Neuronal stem cell (in vitro differentiated cells): ENCODE results near the gene POLN.

Source experiments
- DNase-seq: peaks from one replicate; pipeline ENCODE4 v3.0.0-alpha.2; 2013; ENCODE audit warnings: low spot score
- H2AFZ ChIP-seq: one replicate; pipeline ENCODE4 v1.6.1; 2013; ENCODE audit warnings: mild to moderate bottlenecking, low read length, inconsistent platforms
- H2AK5ac ChIP-seq: 2 replicates; pipeline ENCODE4 v1.6.1; 2013; ENCODE audit warnings: low read depth, mild to moderate bottlenecking, inconsistent platforms, low read length, moderate library complexity, mixed read lengths
- H2BK120ac ChIP-seq: 2 replicates; pipeline ENCODE4 v1.6.1; 2013; ENCODE audit warnings: low read depth, mild to moderate bottlenecking, inconsistent platforms, low read length, moderate library complexity, mixed read lengths
- H2BK12ac ChIP-seq: one replicate; pipeline ENCODE4 v1.6.1; 2013; ENCODE audit warnings: low read length, inconsistent platforms
- H2BK15ac ChIP-seq: 2 replicates; pipeline ENCODE4 v1.6.1; 2013; ENCODE audit warnings: mild to moderate bottlenecking, low read length, inconsistent platforms, mixed read lengths
- H2BK5ac ChIP-seq: one replicate; pipeline ENCODE4 v1.6.1; 2013; ENCODE audit warnings: inconsistent platforms, mild to moderate bottlenecking, low read length, moderate library complexity
- H3K14ac ChIP-seq: one replicate; pipeline ENCODE4 v1.6.1; 2013; ENCODE audit warnings: low read length, inconsistent platforms
- H3K18ac ChIP-seq: 2 replicates; pipeline ENCODE4 v1.6.1; 2013; ENCODE audit warnings: low read length, inconsistent platforms
- H3K23ac ChIP-seq: 2 replicates; pipeline ENCODE4 v1.6.1; 2013; ENCODE audit warnings: low read depth, mild to moderate bottlenecking, mixed read lengths, low read length, inconsistent platforms; ENCODE audit not compliant: poor library complexity
- H3K27ac ChIP-seq: replicated peaks from 3 replicates; pipeline ENCODE4 v1.5.1; 2013; ENCODE audit warnings: low read length, inconsistent platforms
- H3K27me3 ChIP-seq, 3 experiments: 2 replicates each; pipeline ENCODE4 v1.6.1; 2013; ENCODE audit warnings: low read length in 3 of 3, mild to moderate bottlenecking in 2 of 3, inconsistent platforms in 1 of 3, low read depth in 1 of 3, mixed read lengths in 1 of 3, moderate library complexity in 1 of 3; ENCODE audit not compliant: control insufficient read depth in 3 of 3, insufficient read depth in 3 of 3
- H3K36me3 ChIP-seq, 2 donors: replicated peaks in 1 of 2; 2 replicates each; pipeline ENCODE4 v1.6.1; 2013; ENCODE audit warnings: low read length in 2 of 2; ENCODE audit not compliant: control insufficient read depth in 2 of 2, insufficient read depth in 2 of 2
- H3K4ac ChIP-seq: 2 replicates; pipeline ENCODE4 v1.6.1; 2013; ENCODE audit warnings: inconsistent platforms, mild to moderate bottlenecking, low read length, moderate library complexity
- H3K4me1 ChIP-seq, 2 donors: 1 replicate in 1 of 2; 2 replicates in 1 of 2; pipeline ENCODE4 v1.6.1; 2013; ENCODE audit warnings: low read length in 2 of 2, low read depth in 1 of 2; ENCODE audit not compliant: control insufficient read depth in 2 of 2, insufficient read depth in 1 of 2
- H3K4me2 ChIP-seq: one replicate; pipeline ENCODE4 v1.6.1; 2013; ENCODE audit warnings: mild to moderate bottlenecking, low read length, inconsistent platforms; ENCODE audit not compliant: insufficient read depth, poor library complexity, severe bottlenecking
- H3K4me3 ChIP-seq, 2 donors: 2 replicates each; pipeline ENCODE4 v1.5.1; 2013; ENCODE audit warnings: low read length in 2 of 2, mild to moderate bottlenecking in 2 of 2, inconsistent platforms in 1 of 2, moderate library complexity in 1 of 2
- H3K79me1 ChIP-seq: one replicate; pipeline ENCODE4 v1.6.1; 2013; ENCODE audit warnings: low read depth, mild to moderate bottlenecking, inconsistent platforms, low read length, moderate library complexity
- H3K9ac ChIP-seq: one replicate; pipeline ENCODE4 v1.6.1; 2013; ENCODE audit warnings: mild to moderate bottlenecking, low read depth, low read length, inconsistent platforms; ENCODE audit not compliant: poor library complexity
- H3K9me3 ChIP-seq, 2 donors: replicated peaks in 1 of 2; 2 replicates each; pipeline versions ENCODE3 to v1.6.1; 2013; ENCODE audit warnings: low read length in 2 of 2, mild to moderate bottlenecking in 2 of 2, inconsistent platforms in 1 of 2, low read depth in 1 of 2, mixed read lengths in 1 of 2, moderate library complexity in 1 of 2; ENCODE audit not compliant: control insufficient read depth in 2 of 2, insufficient read depth in 1 of 2
- H4K8ac ChIP-seq: one replicate; pipeline ENCODE4 v1.6.1; 2013; ENCODE audit warnings: low read depth, mild to moderate bottlenecking, inconsistent platforms, low read length, moderate library complexity
- H4K91ac ChIP-seq: one replicate; pipeline ENCODE4 v1.6.1; 2013; ENCODE audit warnings: low read length, low read depth, mild to moderate bottlenecking, inconsistent platforms; ENCODE audit not compliant: poor library complexity
- WGBS, 2 donors: extraction: QIAGEN DNeasy Blood & Tissue Kit; methylation state at CpG; one replicate each; pipeline ENCODE4 v1.1.7; 2013; ENCODE audit warnings: missing lambda C conversion rate in 2 of 2, mixed read lengths in 1 of 2; ENCODE audit not compliant: insufficient read length in 2 of 2, insufficient replicate concordance in 1 of 2; ENCODE audit errors: extremely low coverage in 2 of 2; 5-methylcytosine and 5-hydroxymethylcytosine counted together

The POLN gene

GRCh38 chr4:2186133-2186864 is 55.6 kb downstream of the POLN start:
- Histone ChIP-seq H3K4ac (no peak overlapping the region), H3K27ac (no peak overlapping the region), H3K23ac (no peak overlapping the region), H2BK5ac (no peak overlapping the region), H3K4me1 (no peaks in the 10 kb centered on the region), H4K91ac (no peak overlapping the region), H3K9ac (no peak overlapping the region), H3K9me3 (peaks cover 4 to 8% of the 10 kb centered on the region in 2 donors), H3K27me3 (no peaks in the 10 kb centered on the region), H2BK12ac (no peak overlapping the region), H3K4me3 (no peak overlapping the region), H2AFZ (peak overlapping the region; percentile 27), H2BK15ac (no peak overlapping the region), H3K79me1 (no peaks in the 10 kb centered on the region), H2BK120ac (no peak overlapping the region), H2AK5ac (no peak overlapping the region), H3K36me3 (no peaks in the 10 kb centered on the region), H3K18ac (no peak overlapping the region), H3K4me2 (no peak overlapping the region), H3K14ac (no peak overlapping the region), H4K8ac (no peak overlapping the region)
- DNase-seq, result no peak
- WGBS, 2 donors, result no CpG with 5 or more reads among the region's 9 CpGs

DNA sequence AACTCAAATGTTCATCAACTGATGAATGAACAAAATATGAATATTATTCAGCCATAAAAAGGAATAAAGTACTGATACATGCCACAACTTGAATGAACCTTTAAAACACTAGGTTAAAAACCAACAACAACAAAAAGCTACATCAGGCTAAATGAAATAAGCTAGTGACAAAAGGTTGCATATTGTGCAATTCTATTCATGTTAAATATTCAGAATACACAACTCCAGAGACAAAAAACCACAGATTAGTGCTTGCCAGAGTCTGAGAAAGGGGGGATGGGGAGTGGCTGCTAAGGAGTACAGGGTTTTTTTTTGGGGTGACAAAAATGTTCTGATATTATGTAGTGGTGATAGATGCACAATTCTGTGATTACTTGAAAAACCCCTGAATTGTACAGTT is 58.5 kb downstream of the POLN start:
- Histone ChIP-seq H3K4me1 (no peaks in the 10 kb centered on the region), H3K79me1 (no peaks in the 10 kb centered on the region), H3K14ac (no peak overlapping the region), H3K36me3 (no peaks in the 10 kb centered on the region), H3K27me3 (no peaks in the 10 kb centered on the region), H4K8ac (no peak overlapping the region), H3K4me3 (no peak overlapping the region), H2BK12ac (no peak overlapping the region), H3K9me3 (peaks cover 4 to 8% of the 10 kb centered on the region in 2 donors), H2AFZ (no peak overlapping the region), H2BK120ac (no peak overlapping the region), H3K4ac (no peak overlapping the region), H2BK5ac (no peak overlapping the region), H3K27ac (no peak overlapping the region), H3K18ac (no peak overlapping the region), H4K91ac (no peak overlapping the region), H2BK15ac (no peak overlapping the region), H2AK5ac (no peak overlapping the region), H3K23ac (no peak overlapping the region), H3K9ac (no peak overlapping the region), H3K4me2 (no peak overlapping the region)
- DNase-seq, result no peak

DNA sequence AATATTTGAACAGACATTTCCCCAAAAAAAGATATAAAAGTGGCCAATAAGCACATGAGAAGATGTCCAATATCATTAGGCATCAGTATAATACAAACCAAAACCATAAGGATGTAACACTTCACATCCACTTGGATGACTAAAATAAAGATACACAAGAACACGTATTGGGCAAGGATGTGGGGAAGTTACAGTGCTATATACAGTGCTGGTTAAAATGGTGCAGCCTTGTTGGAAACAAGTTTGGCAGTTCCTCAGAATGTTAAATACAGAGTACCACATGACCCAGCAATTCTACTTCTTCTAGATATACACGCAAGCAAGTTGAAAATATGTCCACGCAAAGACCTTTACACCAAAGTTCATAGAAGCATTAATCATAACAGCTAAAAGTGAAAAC is 58.9 kb downstream of the POLN start:
- no peak overlapping the region for H2AFZ ChIP-seq
- WGBS, 2 donors, result no CpG with 5 or more reads among the region's 3 CpGs
- H3K9ac ChIP-seq, result no peak overlapping the region
- H3K27ac ChIP-seq, result no peak overlapping the region
- no peaks in the 10 kb centered on the region for H3K79me1 ChIP-seq
- no peak overlapping the region for H4K8ac ChIP-seq
- H3K36me3 ChIP-seq, result no peaks in the 10 kb centered on the region
- no peak overlapping the region for H2BK15ac ChIP-seq
- H4K91ac ChIP-seq, result no peak overlapping the region
- no peak overlapping the region for H3K4me2 ChIP-seq
- no peak overlapping the region for H3K4ac ChIP-seq
- no peak overlapping the region for H2BK12ac ChIP-seq
- H3K9me3 ChIP-seq, result peaks cover 4 to 8% of the 10 kb centered on the region in 2 donors
- H3K18ac ChIP-seq, result no peak overlapping the region
- no peaks in the 10 kb centered on the region for H3K27me3 ChIP-seq
- no peak for DNase-seq
- no peak overlapping the region for H3K4me3 ChIP-seq
- H2AK5ac ChIP-seq, result no peak overlapping the region
- no peak overlapping the region for H3K14ac ChIP-seq
- H3K23ac ChIP-seq, result no peak overlapping the region
- no peaks in the 10 kb centered on the region for H3K4me1 ChIP-seq
- H2BK5ac ChIP-seq, result no peak overlapping the region
- H2BK120ac ChIP-seq, result no peak overlapping the region

- Histone ChIP-seq H4K8ac (no peak overlapping the region), H3K4me1 (no peaks in the 10 kb centered on the region), H2BK120ac (no peak overlapping the region), H3K4me2 (no peak overlapping the region), H3K4ac (no peak overlapping the region), H3K27me3 (no peaks in the 10 kb centered on the region), H3K23ac (no peak overlapping the region), H3K79me1 (no peaks in the 10 kb centered on the region), H2AFZ (no peak overlapping the region), H3K18ac (no peak overlapping the region), H2AK5ac (no peak overlapping the region), H3K9ac (no peak overlapping the region), H3K27ac (no peak overlapping the region), H2BK5ac (no peak overlapping the region), H2BK15ac (no peak overlapping the region), H2BK12ac (no peak overlapping the region), H3K4me3 (no peak overlapping the region), H4K91ac (no peak overlapping the region), H3K14ac (no peak overlapping the region), H3K9me3 (peaks cover 4 to 5% of the 10 kb centered on the region in 2 donors), H3K36me3 (no peaks in the 10 kb centered on the region)
- no CpG with 5 or more reads among the region's 2 CpGs for WGBS, 2 donors
- no peak for DNase-seq
These were observed 61.5 kb downstream of the POLN start for GRCh38 chr4:2180410-2180809.
